HEK293T (cell line): ENCODE data around the gene PFKP.

Source experiments
- BHLHE40 ChIP-seq: fragments of 450-650 bp; IDR thresholded peaks from 2 replicates; pipeline ENCODE4 v1.6.1; 2016; ENCODE audit warnings: mild to moderate bottlenecking, moderate library complexity, borderline replicate concordance
- ELF4 ChIP-seq: fragments of 450-650 bp; IDR thresholded peaks from 2 replicates; pipeline ENCODE4 v1.6.1; 2017; ENCODE audit warnings: antibody characterized with exemption
- FOXA1 ChIP-seq: fragments of 450-650 bp; IDR thresholded peaks from 2 replicates; pipeline ENCODE4 v1.6.1; 2016; ENCODE audit warnings: mild to moderate bottlenecking
- FOXK2 ChIP-seq: fragments of 450-650 bp; IDR thresholded peaks from 2 replicates; pipeline ENCODE4 v1.6.1; 2016; ENCODE audit warnings: mild to moderate bottlenecking
- FOXM1 ChIP-seq: fragments of 450-650 bp; IDR thresholded peaks from 2 replicates; pipeline ENCODE4 v1.6.1; 2017; ENCODE audit warnings: mild to moderate bottlenecking, borderline replicate concordance
- HDGF ChIP-seq: fragments of 450-650 bp; IDR thresholded peaks from 2 replicates; pipeline ENCODE4 v1.6.1; 2017; ENCODE audit warnings: antibody characterized with exemption, borderline replicate concordance
- L3MBTL2 ChIP-seq: fragments of 450-650 bp; conservative IDR thresholded peaks from 2 replicates; pipeline ENCODE4 v1.6.1; 2016; ENCODE audit warnings: mild to moderate bottlenecking
- LEF1 ChIP-seq: fragments of 450-650 bp; IDR thresholded peaks from 2 replicates; pipeline ENCODE4 v1.6.1; 2017; ENCODE audit warnings: mild to moderate bottlenecking, borderline replicate concordance
- NFRKB ChIP-seq: fragments of 450-650 bp; IDR thresholded peaks from 2 replicates; pipeline ENCODE4 v1.6.1; 2016; ENCODE audit warnings: mild to moderate bottlenecking, moderate library complexity
- PKNOX1 ChIP-seq: fragments of 450-650 bp; IDR thresholded peaks from 2 replicates; pipeline ENCODE4 v1.6.1; 2016
- SP1 ChIP-seq: fragments of 450-650 bp; IDR thresholded peaks from 2 replicates; pipeline ENCODE4 v1.6.1; 2017
- SUZ12 ChIP-seq: fragments of 450-650 bp; IDR thresholded peaks from 2 replicates; pipeline ENCODE4 v1.6.1; 2016; ENCODE audit warnings: mild to moderate bottlenecking
- TARDBP ChIP-seq: fragments of 450-650 bp; IDR thresholded peaks from 2 replicates; pipeline ENCODE4 v1.6.1; 2016
- ZNF384 ChIP-seq: fragments of 450-650 bp; IDR thresholded peaks from 2 replicates; pipeline ENCODE4 v1.6.1; 2016

GRCh38 chr10:3186368-3186767 is 119.0 kb downstream of the PFKP start:
- no peak for TF ChIP-seq SUZ12
- TF ChIP-seq PKNOX1: no peak
- TF ChIP-seq SP1: no peak
- TF ChIP-seq FOXM1: no peak
- no peak for TF ChIP-seq NFRKB
- no peak for TF ChIP-seq FOXK2
- TF ChIP-seq BHLHE40: no peak
- TF ChIP-seq ZNF384: no peak
- no peak for TF ChIP-seq ELF4
- TF ChIP-seq L3MBTL2: no peak
- no peak for TF ChIP-seq LEF1
- no peak for TF ChIP-seq TARDBP
- TF ChIP-seq FOXA1: no peak
- TF ChIP-seq HDGF: no peak
